ENCODE data around the gene RACK1.
"Not testable (repeated sequence)": the region's sequence is repeated elsewhere in the genome, so short reads cannot be mapped to it uniquely, and the experiment has no call there.

Gene RACK1

DNA sequence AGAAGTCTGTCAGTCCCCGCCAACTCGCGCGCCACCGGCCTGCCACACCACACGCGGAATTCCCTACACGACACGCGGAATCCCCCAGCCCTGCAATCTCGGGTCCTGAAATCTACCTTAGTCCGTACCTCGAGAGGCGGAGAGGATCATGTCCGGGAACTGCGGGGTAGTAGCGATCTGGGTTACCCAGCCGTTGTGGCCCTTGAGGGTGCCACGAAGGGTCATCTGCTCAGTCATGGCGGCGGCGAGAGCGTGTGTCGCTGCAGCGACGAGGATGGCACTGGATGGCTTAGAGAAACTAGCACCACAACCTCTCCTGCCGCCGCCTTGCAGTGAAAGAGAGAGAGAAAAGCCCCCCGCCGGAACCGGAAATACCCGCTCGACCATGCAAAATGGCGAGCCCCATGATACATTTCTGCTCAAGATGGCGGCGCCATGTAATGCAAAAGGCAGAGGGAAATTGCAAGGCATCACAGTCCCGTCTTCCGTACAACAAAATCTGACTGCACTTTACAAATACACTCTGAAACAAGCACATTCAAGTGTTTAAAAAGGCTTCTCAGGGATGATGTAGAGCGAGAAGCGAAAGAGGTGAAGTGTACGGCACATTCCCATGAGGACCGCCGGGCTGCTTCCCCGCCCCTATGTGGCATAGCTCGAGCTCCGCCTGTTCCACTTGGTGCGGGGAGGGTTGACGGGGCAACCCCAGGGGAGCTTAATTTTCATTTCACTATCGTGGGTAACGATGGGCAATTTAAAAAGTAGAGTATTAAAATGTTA, at the start of gene RACK1:
RACK1 (minus strand) TSS at position 343 of the 780 bp plus-strand sequence; CDS start at position 237, 106 bp downstream.
- DNase-seq (ENCODE audit: low spot score), result peak; percentile 90

DNA sequence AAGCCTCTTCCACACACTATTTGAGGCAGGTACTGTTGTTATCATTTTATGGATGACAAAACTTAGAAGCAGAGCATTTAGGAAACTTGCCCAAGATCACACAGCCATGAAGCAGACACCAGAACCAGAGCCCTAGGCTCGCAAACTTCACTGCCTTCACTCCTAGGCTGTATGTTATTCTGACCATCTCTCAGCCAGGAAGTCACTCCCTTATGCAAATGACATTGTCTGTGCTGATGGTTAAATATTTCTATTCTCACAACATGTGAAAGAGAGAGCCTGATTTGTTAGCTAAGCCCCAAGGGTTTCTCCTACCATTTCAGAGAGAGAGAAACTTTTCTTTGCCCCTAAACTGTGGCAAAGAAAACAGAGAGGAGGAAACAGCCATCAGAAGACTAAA, 43.6 kb upstream of the RACK1 start:
- DNase-seq (ENCODE audit: low spot score), result not testable (repeated sequence)

DNA sequence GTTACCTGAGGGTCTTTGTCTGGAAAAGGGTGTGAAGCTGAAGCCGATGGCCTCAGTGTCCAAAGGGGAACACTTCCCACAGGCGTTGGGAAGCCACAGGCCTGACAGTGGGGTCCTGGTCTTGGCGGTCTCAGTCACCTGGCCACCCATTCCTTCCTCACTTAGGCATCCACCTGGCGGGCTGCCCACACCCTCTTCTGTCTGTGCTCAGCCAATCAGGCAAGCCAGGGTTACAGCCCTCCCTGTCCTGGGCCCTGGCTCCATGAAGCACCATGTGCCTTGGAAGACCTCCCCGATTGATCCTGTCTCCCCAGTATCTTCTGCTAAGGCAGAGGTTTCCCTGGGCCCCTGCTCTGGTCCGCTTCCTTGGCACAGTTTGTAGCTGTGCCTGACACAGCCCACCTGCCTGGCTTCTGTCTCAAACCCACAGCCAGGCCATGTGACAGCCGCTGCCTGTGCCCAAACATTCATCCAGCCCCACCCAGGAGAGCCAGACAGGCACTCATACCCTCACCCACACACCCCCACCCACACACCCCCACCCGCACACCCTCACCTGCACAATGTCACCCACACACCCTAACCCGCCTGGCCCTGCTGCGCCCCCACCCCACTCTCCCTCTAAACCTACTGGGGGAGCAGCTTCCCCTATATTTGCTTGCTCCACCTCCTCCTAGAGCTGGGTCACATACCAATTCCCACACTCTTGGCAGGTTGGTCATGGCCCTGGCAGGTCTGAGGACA, 42.4 kb upstream of the RACK1 start:
- not testable (repeated sequence) for DNase-seq (ENCODE audit: low spot score)

DNA sequence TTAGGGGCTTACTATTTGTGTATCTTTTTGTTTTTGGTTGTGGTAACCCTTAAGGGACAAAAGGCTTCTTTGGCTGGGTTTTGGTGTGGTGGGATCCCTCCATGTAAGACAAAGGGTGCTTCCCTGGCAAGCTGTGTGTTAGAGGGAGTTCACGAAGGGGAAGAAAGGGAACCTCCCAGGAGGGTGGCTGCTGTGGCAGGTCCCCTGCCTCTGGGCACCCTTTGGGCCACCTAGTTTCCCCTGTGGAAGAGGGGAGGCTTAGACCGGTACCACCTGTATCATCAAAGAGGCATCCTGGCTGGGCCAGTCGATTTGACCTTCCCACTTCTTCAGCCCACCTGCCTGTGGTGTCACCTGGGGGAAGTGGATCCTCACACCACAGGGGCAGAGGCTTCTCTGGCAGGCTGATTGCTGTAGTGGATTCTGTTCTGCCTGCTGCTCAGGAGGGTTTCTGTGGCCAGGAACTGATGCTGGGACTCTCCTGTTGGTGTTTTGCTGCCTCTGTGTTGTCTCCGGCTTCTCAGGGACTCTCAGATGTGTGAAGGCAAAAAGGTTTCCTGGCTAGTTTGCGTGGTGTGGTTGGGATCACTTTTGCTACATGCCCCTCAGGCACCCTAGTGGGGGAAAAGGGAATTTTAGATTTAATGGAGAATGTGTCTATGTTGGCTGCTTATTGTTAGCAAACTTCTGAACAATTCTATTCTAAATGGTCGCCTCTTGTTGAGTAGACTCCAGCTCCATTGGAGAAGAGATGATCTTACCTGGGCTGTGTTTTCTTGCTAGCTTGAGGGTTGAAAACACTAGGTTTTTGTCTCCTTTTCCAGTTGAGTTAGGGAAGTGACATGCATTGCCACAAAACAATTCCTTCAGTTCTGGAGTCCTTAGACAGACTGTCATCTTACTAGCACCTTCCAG, 40.4 kb upstream of the RACK1 start:
- not testable (repeated sequence) for DNase-seq (ENCODE audit: low spot score)

DNA sequence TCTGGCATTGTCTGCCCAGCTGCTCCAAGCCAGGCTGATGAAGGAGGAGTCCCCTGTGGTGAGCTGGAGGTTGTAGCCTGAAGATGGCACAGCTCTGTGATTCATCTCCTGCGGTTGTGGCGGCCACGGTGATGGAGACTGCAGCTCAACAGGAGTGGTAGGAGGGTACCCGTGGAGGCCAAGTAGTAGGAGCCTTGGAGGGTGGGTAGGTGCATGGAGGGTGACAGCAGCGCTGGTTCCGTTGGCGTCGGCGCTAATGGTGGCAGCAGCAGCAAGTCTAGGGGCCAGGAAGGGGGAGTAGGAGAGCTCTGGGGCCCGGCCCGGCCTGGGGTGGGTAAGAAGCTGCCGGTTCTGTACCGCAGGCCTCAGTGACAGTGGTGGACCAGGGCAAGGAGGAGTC, 39.6 kb upstream of the RACK1 start:
- DNase-seq (ENCODE audit: low spot score), result no peak

- DNase-seq (ENCODE audit: low spot score), result no peak
Observed at GRCh38 chr5:181282874-181283273, 39.2 kb upstream of the RACK1 start.

- not testable (repeated sequence) for DNase-seq (ENCODE audit: low spot score)
Observed at GRCh38 chr5:181282415-181282814, 38.7 kb upstream of the RACK1 start.

GRCh38 chr5:181281984-181282316, 38.2 kb upstream of the RACK1 start:
- no peak for DNase-seq (ENCODE audit: low spot score)

GRCh38 chr5:181281077-181281983, 37.6 kb upstream of the RACK1 start:
- DNase-seq (ENCODE audit: low spot score), result no peak

DNA sequence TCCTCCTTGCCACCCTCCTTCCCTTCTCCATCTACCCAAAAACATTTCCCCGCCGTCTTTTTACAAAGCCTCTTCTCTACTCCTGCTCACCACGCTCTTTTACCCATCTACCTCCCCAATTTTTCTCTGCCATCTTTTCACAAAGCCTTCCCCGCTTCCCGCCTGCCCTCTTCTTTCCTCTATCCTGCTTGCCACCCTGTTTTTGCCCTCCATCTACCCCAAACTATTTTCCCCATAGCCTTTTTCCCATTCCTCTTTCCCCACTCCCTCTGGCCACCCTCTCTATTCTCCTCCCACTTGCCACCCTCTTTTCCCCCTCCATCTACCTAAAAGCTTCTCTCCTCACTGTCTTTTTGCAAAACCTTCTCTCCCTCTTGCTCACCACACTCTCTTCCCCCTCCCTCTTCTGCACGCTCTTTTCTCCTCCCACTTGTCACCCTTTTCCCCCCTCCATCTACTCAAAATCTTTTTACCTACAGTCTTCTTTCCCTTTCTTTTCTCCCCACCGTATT, 36.6 kb upstream of the RACK1 start:
- no peak for DNase-seq (ENCODE audit: low spot score)

DNA sequence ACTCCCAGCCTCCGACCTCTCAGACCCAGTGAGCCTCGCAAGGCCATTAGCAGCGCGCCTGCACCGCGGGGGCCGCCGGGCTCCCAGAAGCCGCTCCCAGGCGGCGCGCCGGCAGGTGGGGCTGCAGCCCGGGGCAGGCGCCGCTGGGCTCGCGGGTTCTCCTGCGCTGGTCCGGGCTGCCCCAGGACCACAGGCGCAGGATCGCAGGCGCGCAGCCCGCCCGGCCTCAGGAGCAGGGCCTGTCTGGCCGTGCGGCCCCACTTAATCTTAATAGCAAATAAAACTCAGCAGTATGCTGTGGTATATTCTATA, 29.7 kb upstream of the RACK1 start:
- not testable (repeated sequence) for DNase-seq (ENCODE audit: low spot score)

GRCh38 chr5:181271081-181271480, 27.4 kb upstream of the RACK1 start:
- DNase-seq (ENCODE audit: low spot score), result no peak

GRCh38 chr5:181267907-181268306, 24.2 kb upstream of the RACK1 start:
- DNase-seq (ENCODE audit: low spot score), result not testable (repeated sequence)

DNA sequence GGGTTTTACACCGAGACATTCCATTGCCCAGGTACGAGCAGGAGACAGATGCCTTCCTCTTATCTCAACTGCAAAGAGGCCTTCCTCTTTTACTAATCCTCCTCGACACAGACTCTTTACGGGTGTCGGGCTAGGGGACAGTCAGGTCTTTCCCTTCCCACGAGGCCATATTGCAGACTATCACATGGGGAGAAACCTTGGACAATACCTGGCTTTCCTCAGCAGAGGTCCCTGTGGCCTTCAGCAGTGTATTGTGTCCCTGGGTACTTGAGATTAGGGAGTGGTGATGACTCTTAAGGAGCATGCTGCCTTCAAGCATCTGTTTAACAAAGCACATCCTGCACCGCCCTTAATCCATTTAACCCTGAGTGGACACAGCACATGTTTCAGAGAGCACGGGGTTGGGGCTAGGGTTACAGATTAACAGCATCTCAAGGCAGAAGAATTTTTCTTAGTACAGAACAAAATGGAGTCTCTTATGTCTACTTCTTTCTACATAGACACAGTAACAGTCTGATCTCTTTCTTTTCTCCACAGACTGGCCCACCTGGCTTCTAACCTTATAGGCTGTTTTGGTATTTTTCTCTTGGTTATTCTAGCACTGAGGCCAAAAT, 23.7 kb upstream of the RACK1 start:
- DNase-seq (ENCODE audit: low spot score), result not testable (repeated sequence)

DNA sequence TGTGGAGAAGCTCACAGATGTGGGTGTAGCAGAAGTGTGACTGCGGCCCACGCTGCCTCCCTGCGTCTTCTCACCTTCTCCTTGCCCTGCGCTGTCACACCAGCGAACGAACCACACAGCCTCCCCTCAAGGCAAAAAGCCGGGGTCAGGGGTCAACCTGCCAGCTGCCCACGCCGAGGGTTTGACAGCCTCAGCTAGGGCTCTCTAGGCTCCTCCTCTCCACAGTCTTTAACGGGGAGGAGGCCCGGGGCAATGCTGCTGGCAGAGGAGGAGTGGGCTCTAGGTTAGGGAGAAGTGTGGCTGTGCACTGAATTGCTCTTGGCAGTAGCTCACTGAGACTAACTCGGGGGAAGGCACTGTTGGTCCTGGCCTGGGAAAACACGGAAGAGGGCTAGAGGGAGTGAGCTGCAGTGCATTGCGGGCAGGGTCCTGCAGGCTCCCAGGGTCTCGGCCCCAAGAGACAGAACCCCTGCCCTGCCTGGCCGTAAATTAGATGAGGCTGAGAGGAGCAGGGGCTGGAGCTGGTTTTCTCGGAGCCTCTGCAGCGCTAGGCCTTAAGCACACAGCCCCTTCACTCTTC, 21.5 kb upstream of the RACK1 start:
- no peak for DNase-seq (ENCODE audit: low spot score)

- no peak for DNase-seq (ENCODE audit: low spot score)
Observed at GRCh38 chr5:181263633-181264032, 19.9 kb upstream of the RACK1 start.

DNA sequence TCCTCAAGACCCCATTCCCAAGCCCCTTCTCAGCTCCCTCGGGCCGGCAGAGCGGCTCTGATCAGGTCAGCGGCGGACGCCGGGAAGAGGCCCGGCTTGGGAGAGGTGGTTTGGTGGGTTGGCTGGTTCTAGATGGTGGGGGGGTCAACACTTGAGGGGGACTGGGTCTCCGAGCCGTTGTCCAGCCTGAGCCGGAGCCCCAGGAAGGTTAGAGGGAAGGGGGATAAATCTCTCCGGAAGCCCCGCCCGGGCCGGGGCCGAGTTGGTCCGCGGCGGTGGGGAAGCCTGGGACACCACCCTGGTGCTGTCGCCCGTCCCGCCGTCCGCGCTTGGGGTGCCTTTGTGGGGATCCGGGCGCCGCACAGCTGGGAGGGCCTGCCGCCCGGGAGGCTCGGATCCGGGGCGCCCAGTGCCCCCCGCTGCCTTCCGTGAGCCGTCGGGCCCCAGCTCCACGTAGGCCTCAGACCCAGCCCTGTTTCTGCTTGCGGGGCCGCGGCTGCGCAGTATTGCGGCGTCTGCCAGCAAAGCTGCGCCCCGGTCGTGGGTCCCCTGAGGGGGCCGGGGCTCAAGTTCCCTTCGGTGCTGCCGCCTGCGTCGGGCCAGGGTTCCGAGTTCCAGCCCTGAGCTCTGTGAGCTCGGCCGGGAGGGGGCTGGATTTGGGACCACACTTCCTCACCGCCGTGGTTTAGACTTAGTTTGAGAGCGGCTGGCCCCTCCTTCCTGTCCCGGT, 17.8 kb upstream of the RACK1 start:
- peak; percentile 70 for DNase-seq (ENCODE audit: low spot score)

DNA sequence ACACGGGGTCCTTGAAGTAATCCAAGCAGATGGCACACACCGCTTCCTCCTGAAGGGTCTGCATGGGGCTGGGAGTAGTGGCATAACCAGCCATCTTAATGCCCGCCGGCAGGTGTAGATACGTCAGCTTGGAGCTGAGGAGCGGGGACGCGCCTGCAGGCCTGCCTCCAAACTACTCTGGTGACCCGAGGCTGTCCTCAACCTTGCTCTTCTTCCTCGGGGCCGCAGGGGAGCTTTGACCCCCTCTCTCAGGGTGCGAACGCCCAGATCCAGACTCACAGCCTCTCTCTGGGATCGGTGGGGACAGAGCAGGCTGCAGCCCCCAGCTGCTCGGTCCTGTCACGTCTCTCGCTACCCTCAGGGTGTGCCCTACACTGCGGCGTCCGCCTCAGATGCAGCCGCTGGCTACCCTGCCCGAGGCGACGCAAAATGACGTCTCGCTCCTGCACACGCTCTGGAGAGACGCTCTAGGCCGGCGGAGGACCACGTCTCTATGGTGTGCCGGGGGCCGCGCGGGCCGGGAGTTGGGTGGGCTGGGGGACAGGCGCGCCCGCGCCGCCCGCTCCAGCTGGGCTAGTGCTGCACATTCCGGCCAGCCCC, 17.1 kb upstream of the RACK1 start, which contains the start of gene TRIM52:
TRIM52 (minus strand) TSS at position 424 of the 600 bp plus-strand sequence; CDS start at position 94, 330 bp downstream.
- peak; percentile 94 for DNase-seq (ENCODE audit: low spot score)
